WTC11 (cell line): ENCODE data around the gene STRN3.

ENCODE experiments used
- CTCF ChIP-seq: fragments of 200-600 bp; IDR thresholded peaks from 2 replicates; pipeline ENCODE4 v1.8.0; 2022; ENCODE audit warnings: antibody characterized with exemption
- SMAD3 ChIP-seq: sonication (generic); formaldehyde crosslinking; IDR thresholded peaks from 2 replicates; pipeline ENCODE4 v1.8.0; 2022; ENCODE audit warnings: missing genetic modification reagents, mild to moderate bottlenecking, borderline replicate concordance

GRCh38 chr14:31071151-31071550 lies 45.0 kb upstream of the STRN3 start:
- no peak for TF ChIP-seq CTCF
- TF ChIP-seq SMAD3 (CRISPR knock-in tag), result no peak
